ENCODE results near the gene FLAD1.

The FLAD1 gene

GRCh38 chr1:154996966-154997701, 14.0 kb downstream of the FLAD1 start:
- Histone ChIP-seq H3K79me2 (ENCODE audit: insufficient read depth, low read length) (no peaks in the 10 kb centered on the region), H3K4me3 (ENCODE audit: low read length, poor library complexity, severe bottlenecking) (no peak overlapping the region), H3K4me2 (ENCODE audit: low read depth, low read length, poor library complexity, severe bottlenecking) (peak overlapping the region; percentile 37), H2AFZ (ENCODE audit: low read length) (no peak overlapping the region), H3K27me3 (ENCODE audit: insufficient read depth, low read length, poor library complexity, severe bottlenecking) (no peaks in the 10 kb centered on the region), H3K36me3 (ENCODE audit: insufficient read depth, low read length) (no peaks in the 10 kb centered on the region), H4K20me1 (ENCODE audit: insufficient read depth, low read length, poor library complexity, severe bottlenecking) (no peaks in the 10 kb centered on the region), H3K9ac (ENCODE audit: low read depth, low read length, poor library complexity, severe bottlenecking) (peak overlapping the region; percentile 24), H3K9me3 (ENCODE audit: insufficient read depth, low read depth, low read length) (no peaks in the 10 kb centered on the region), H3F3A (ENCODE audit: low read depth) (peaks cover 21% of the 10 kb centered on the region), H3K9me2 (replicated peaks; ENCODE audit: low read depth, low read length) (no peaks in the 10 kb centered on the region), H3K4me1 (ENCODE audit: insufficient read depth, low read length, poor library complexity, severe bottlenecking) (peaks cover 31% of the 10 kb centered on the region)
- TF ChIP-seq CTCF (conservative IDR thresholded peaks at IDR 0.05; ENCODE audit: low read length) (no peak), EZH2phosphoT487 (IDR thresholded peaks at IDR 0.05; ENCODE audit: borderline replicate concordance) (no peak)

GRCh38 chr1:154998201-154998780, 15.1 kb downstream of the FLAD1 start:
- TF ChIP-seq CTCF (conservative IDR thresholded peaks at IDR 0.05; ENCODE audit: low read length) (peak; percentile 47), EZH2phosphoT487 (IDR thresholded peaks at IDR 0.05; ENCODE audit: borderline replicate concordance) (no peak)
- Histone ChIP-seq H2AFZ (ENCODE audit: low read length) (no peak overlapping the region), H3K36me3 (ENCODE audit: insufficient read depth, low read length) (no peaks in the 10 kb centered on the region), H3F3A (ENCODE audit: low read depth) (peaks cover 21% of the 10 kb centered on the region), H3K4me2 (ENCODE audit: low read depth, low read length, poor library complexity, severe bottlenecking) (peak overlapping the region; percentile 92), H3K4me3 (ENCODE audit: low read length, poor library complexity, severe bottlenecking) (peak overlapping the region; percentile 81), H3K27me3 (ENCODE audit: insufficient read depth, low read length, poor library complexity, severe bottlenecking) (no peaks in the 10 kb centered on the region), H3K9me3 (ENCODE audit: insufficient read depth, low read depth, low read length) (no peaks in the 10 kb centered on the region), H3K79me2 (ENCODE audit: insufficient read depth, low read length) (no peaks in the 10 kb centered on the region), H3K9ac (ENCODE audit: low read depth, low read length, poor library complexity, severe bottlenecking) (peak overlapping the region; percentile 81), H4K20me1 (ENCODE audit: insufficient read depth, low read length, poor library complexity, severe bottlenecking) (no peaks in the 10 kb centered on the region), H3K4me1 (ENCODE audit: insufficient read depth, low read length, poor library complexity, severe bottlenecking) (peaks cover 31% of the 10 kb centered on the region), H3K9me2 (replicated peaks; ENCODE audit: low read depth, low read length) (no peaks in the 10 kb centered on the region)

- TF ChIP-seq EZH2phosphoT487 (IDR thresholded peaks at IDR 0.05; ENCODE audit: borderline replicate concordance), result no peak
- TF ChIP-seq CTCF (conservative IDR thresholded peaks at IDR 0.05; ENCODE audit: low read length), result peak; percentile 98
- no peaks in the 10 kb centered on the region for H3K27me3 ChIP-seq (ENCODE audit: insufficient read depth, low read length, poor library complexity, severe bottlenecking)
- peaks cover 21% of the 10 kb centered on the region for H3F3A ChIP-seq (ENCODE audit: low read depth)
- H3K36me3 ChIP-seq (ENCODE audit: insufficient read depth, low read length), result no peaks in the 10 kb centered on the region
- no peaks in the 10 kb centered on the region for H3K79me2 ChIP-seq (ENCODE audit: insufficient read depth, low read length)
- peak overlapping the region; percentile 34; the same call in 1 of the 2 replicates for H2AFZ ChIP-seq (ENCODE audit: low read length)
- no peaks in the 10 kb centered on the region for H4K20me1 ChIP-seq (ENCODE audit: insufficient read depth, low read length, poor library complexity, severe bottlenecking)
- peak overlapping the region; percentile 92 for H3K4me2 ChIP-seq (ENCODE audit: low read depth, low read length, poor library complexity, severe bottlenecking)
- H3K4me1 ChIP-seq (ENCODE audit: insufficient read depth, low read length, poor library complexity, severe bottlenecking), result peaks cover 31% of the 10 kb centered on the region
- H3K9me3 ChIP-seq (ENCODE audit: insufficient read depth, low read depth, low read length), result no peaks in the 10 kb centered on the region
- peak overlapping the region; percentile 81 for H3K9ac ChIP-seq (ENCODE audit: low read depth, low read length, poor library complexity, severe bottlenecking)
- no peaks in the 10 kb centered on the region for H3K9me2 ChIP-seq (replicated peaks; ENCODE audit: low read depth, low read length)
- peak overlapping the region; percentile 81 for H3K4me3 ChIP-seq (ENCODE audit: low read length, poor library complexity, severe bottlenecking)
These were observed 15.8 kb downstream of the FLAD1 start for GRCh38 chr1:154998818-154999570.
